Thymus (tissue), 11 donors: ENCODE data around the gene CTNNA2. TPM values are rescaled to one million over a fixed set of nuclear protein-coding genes. Genes with fewer than 3 reads are reported as not detected.

Experiments used
- DNase-seq, 9 donors: peaks; one replicate each; pipeline ENCODE4 v3.0.0-alpha.2; 2013; ENCODE audit warnings: low spot score in 9 of 9, low read depth in 6 of 9, missing footprints in 1 of 9
- H3K27ac ChIP-seq, 2 donors: one replicate each; pipeline ENCODE4 v1.5.1; 2013; ENCODE audit warnings: control low read depth in 1 of 2, low read depth in 1 of 2, low read length in 1 of 2, mild to moderate bottlenecking in 1 of 2, moderate library complexity in 1 of 2
- H3K27me3 ChIP-seq, 2 donors: one replicate each; pipeline ENCODE4 v1.5.1; 2013; ENCODE audit warnings: low read length in 1 of 2; ENCODE audit not compliant: control insufficient read depth in 2 of 2, insufficient read depth in 1 of 2
- H3K36me3 ChIP-seq, 2 donors: one replicate each; pipeline ENCODE4 v1.5.1; 2013; ENCODE audit warnings: low read length in 1 of 2, mild to moderate bottlenecking in 1 of 2, moderate library complexity in 1 of 2; ENCODE audit not compliant: control insufficient read depth in 2 of 2, insufficient read depth in 2 of 2
- H3K4me1 ChIP-seq, 2 donors: one replicate each; pipeline ENCODE4 v1.5.1; 2013; ENCODE audit warnings: low read length in 2 of 2; ENCODE audit not compliant: control insufficient read depth in 2 of 2, insufficient read depth in 2 of 2
- H3K4me3 ChIP-seq, 2 donors: one replicate each; pipeline ENCODE4 v1.5.1; 2013; ENCODE audit warnings: low read length in 2 of 2, control low read depth in 1 of 2, mild to moderate bottlenecking in 1 of 2
- H3K9me3 ChIP-seq, 2 donors: one replicate each; pipeline ENCODE4 v1.5.1; 2013; ENCODE audit warnings: low read length in 1 of 2, mild to moderate bottlenecking in 1 of 2; ENCODE audit not compliant: control insufficient read depth in 2 of 2, insufficient read depth in 1 of 2
- WGBS: extraction: QIAGEN DNeasy Blood & Tissue Kit; methylation state at CpG from one replicate; pipeline ENCODE4 v1.1.7; 2013; 5-methylcytosine and 5-hydroxymethylcytosine counted together
- polyA plus RNA-seq: library from polyadenylated mRNA; stranded (reverse); fragments of 200-250 nt; gene quantifications from one replicate; pipeline ENCODE4 v1.2.3, GENCODE V29; 2013
- total RNA-seq: library from RNA; stranded (reverse); fragments of 120-200 nt; gene quantifications from one replicate; pipeline ENCODE4 v1.2.4, GENCODE V29; 2013
- donor health status: healthy.

Gene CTNNA2
- total and polyA plus RNA-seq, 2 donors: 0.16 to 0.19 TPM

GRCh38 chr2:80281049-80281448 lies 768.2 kb downstream of the CTNNA2 start:
- Histone ChIP-seq H3K27me3 (no peaks in the 10 kb centered on the region), H3K4me3 (no peak overlapping the region), H3K4me1 (no peaks in the 10 kb centered on the region), H3K27ac (no peak overlapping the region), H3K9me3 (no peaks in the 10 kb centered on the region), H3K36me3 (no peaks in the 10 kb centered on the region)
- DNase-seq: no peak
- 91% methylated on average over 1 of the region's 1 CpG for WGBS

- WGBS: 60% methylated on average over 5 of the region's 5 CpGs
- DNase-seq: no peak
Measured at GRCh38 chr2:80288576-80288975, 775.7 kb downstream of the CTNNA2 start.

GRCh38 chr2:80291656-80292055 lies 778.8 kb downstream of the CTNNA2 start:
- Histone ChIP-seq H3K27me3 (no peaks in the 10 kb centered on the region), H3K4me1 (no peaks in the 10 kb centered on the region), H3K36me3 (no peaks in the 10 kb centered on the region), H3K4me3 (no peak overlapping the region), H3K9me3 (peaks cover 0 to 1% of the 10 kb centered on the region in 2 donors), H3K27ac (no peak overlapping the region)
- DNase-seq: no peak
- WGBS: 76% methylated on average over 1 of the region's 1 CpG

More at GRCh38 chr2:80288576-80288975, 775.7 kb downstream of the CTNNA2 start:
- Histone ChIP-seq H3K27ac (no peak overlapping the region), H3K4me3 (no peak overlapping the region), H3K4me1 (no peaks in the 10 kb centered on the region), H3K27me3 (no peaks in the 10 kb centered on the region), H3K36me3 (no peaks in the 10 kb centered on the region), H3K9me3 (peaks cover 0 to 1% of the 10 kb centered on the region in 2 donors)

- Histone ChIP-seq H3K4me1 (no peaks in the 10 kb centered on the region), H3K4me3 (no peak overlapping the region), H3K36me3 (no peaks in the 10 kb centered on the region), H3K27me3 (no peaks in the 10 kb centered on the region), H3K9me3 (peaks cover 0 to 1% of the 10 kb centered on the region in 2 donors), H3K27ac (no peak overlapping the region)
- WGBS: 87% methylated on average over 3 of the region's 3 CpGs
- DNase-seq: no peak
Measured at GRCh38 chr2:80292474-80292873, 779.6 kb downstream of the CTNNA2 start.

GRCh38 chr2:80293039-80293438 lies 780.2 kb downstream of the CTNNA2 start:
- no peaks in the 10 kb centered on the region for H3K36me3 ChIP-seq
- H3K27ac ChIP-seq: no peak overlapping the region
- no peaks in the 10 kb centered on the region for H3K27me3 ChIP-seq
- no peak for DNase-seq
- H3K4me1 ChIP-seq: no peaks in the 10 kb centered on the region
- H3K4me3 ChIP-seq: no peak overlapping the region
- H3K9me3 ChIP-seq: peaks cover 0 to 1% of the 10 kb centered on the region in 2 donors

GRCh38 chr2:80298954-80299353 lies 786.1 kb downstream of the CTNNA2 start:
- H3K4me3 ChIP-seq: no peak overlapping the region
- DNase-seq: no peak
- no peaks in the 10 kb centered on the region for H3K9me3 ChIP-seq
- H3K27me3 ChIP-seq: peaks cover 12 to 32% of the 10 kb centered on the region in 2 donors
- 60% methylated on average over 3 of the region's 3 CpGs for WGBS
- no peaks in the 10 kb centered on the region for H3K36me3 ChIP-seq
- no peak overlapping the region for H3K27ac ChIP-seq
- no peaks in the 10 kb centered on the region for H3K4me1 ChIP-seq

GRCh38 chr2:80299661-80300060 lies 786.8 kb downstream of the CTNNA2 start:
- WGBS: 47% methylated on average over 5 of the region's 5 CpGs
- Histone ChIP-seq H3K4me3 (no peak overlapping the region), H3K36me3 (no peaks in the 10 kb centered on the region), H3K4me1 (no peaks in the 10 kb centered on the region), H3K9me3 (no peaks in the 10 kb centered on the region), H3K27ac (no peak overlapping the region), H3K27me3 (peaks cover 18 to 39% of the 10 kb centered on the region in 2 donors)
- no peak for DNase-seq

- Histone ChIP-seq H3K27me3 (peaks cover 19 to 46% of the 10 kb centered on the region in 2 donors), H3K9me3 (no peaks in the 10 kb centered on the region), H3K36me3 (no peaks in the 10 kb centered on the region), H3K4me1 (no peaks in the 10 kb centered on the region), H3K27ac (no peak overlapping the region), H3K4me3 (no peak overlapping the region)
- 69% methylated on average over 1 of the region's 1 CpG for WGBS
- no peak for DNase-seq
Measured at GRCh38 chr2:80300346-80300745, 787.5 kb downstream of the CTNNA2 start.

GRCh38 chr2:80300954-80301353 lies 788.1 kb downstream of the CTNNA2 start:
- H3K4me3 ChIP-seq: no peak overlapping the region
- H3K27ac ChIP-seq: no peak overlapping the region
- peaks cover 19 to 52% of the 10 kb centered on the region in 2 donors for H3K27me3 ChIP-seq
- 12% methylated on average over 1 of the region's 1 CpG for WGBS
- no peaks in the 10 kb centered on the region for H3K36me3 ChIP-seq
- H3K4me1 ChIP-seq: no peaks in the 10 kb centered on the region
- DNase-seq: no peak
- H3K9me3 ChIP-seq: no peaks in the 10 kb centered on the region

- H3K27ac ChIP-seq: no peak overlapping the region
- H3K4me3 ChIP-seq: no peak overlapping the region
- H3K36me3 ChIP-seq: no peaks in the 10 kb centered on the region
- no peaks in the 10 kb centered on the region for H3K4me1 ChIP-seq
- WGBS: 15% methylated on average over 12 of the region's 12 CpGs
- DNase-seq: no peak
- no peaks in the 10 kb centered on the region for H3K9me3 ChIP-seq
- peaks cover 19 to 55% of the 10 kb centered on the region in 2 donors for H3K27me3 ChIP-seq
Measured at GRCh38 chr2:80302001-80302313, 789.1 kb downstream of the CTNNA2 start.
